ENCODE results near the gene SPAAR.
A peak's percentile ranks its signal among the peaks of the same experiment; 100 is the strongest.
"Not testable (repeated sequence)": the region's sequence is repeated elsewhere in the genome, so short reads cannot be mapped to it uniquely, and the experiment has no call there.

SPAAR gene

GRCh38 chr9:35904338-35904737 lies 5.0 kb upstream of the SPAAR start:
- no peak for DNase-seq (ENCODE audit: low read depth, low spot score)

- DNase-seq (ENCODE audit: low read depth, low spot score) = no peak
Observed at GRCh38 chr9:35905051-35905781, 4.1 kb upstream of the SPAAR start.

GRCh38 chr9:35905912-35906679 lies 3.2 kb upstream of the SPAAR start, which contains the start of gene HRCT1:
Gene HRCT1 (plus strand): TSS chr9:35906202. CDS start chr9:35906288, 86 bp downstream.
- DNase-seq (ENCODE audit: low read depth, low spot score) = peak; percentile 97

GRCh38 chr9:35906923-35907699 lies 2.2 kb upstream of the SPAAR start:
- DNase-seq (ENCODE audit: low read depth, low spot score) = peak; percentile 40

GRCh38 chr9:35907711-35908503 lies 1.4 kb upstream of the SPAAR start:
- peak; percentile 75 for DNase-seq (ENCODE audit: low read depth, low spot score)

- DNase-seq (ENCODE audit: low read depth, low spot score) = no peak
Observed at GRCh38 chr9:35908504-35909125, 675 bp upstream of the SPAAR start.

- DNase-seq (ENCODE audit: low read depth, low spot score) = no peak
Observed at GRCh38 chr9:35909687-35910612, 660 bp downstream of the SPAAR start.

GRCh38 chr9:35910613-35911359 lies 1.5 kb downstream of the SPAAR start:
- DNase-seq (ENCODE audit: low read depth, low spot score) = peak; percentile 37

- no peak for DNase-seq (ENCODE audit: low read depth, low spot score)
Observed at GRCh38 chr9:35911690-35912089, 2.4 kb downstream of the SPAAR start.

GRCh38 chr9:35912791-35913400 lies 3.6 kb downstream of the SPAAR start:
- no peak for DNase-seq (ENCODE audit: low read depth, low spot score)

GRCh38 chr9:35913429-35913828 lies 4.1 kb downstream of the SPAAR start:
- not testable (repeated sequence) for DNase-seq (ENCODE audit: low read depth, low spot score)

GRCh38 chr9:35914301-35914807 lies 5.1 kb downstream of the SPAAR start:
- DNase-seq (ENCODE audit: low read depth, low spot score) = no peak

- DNase-seq (ENCODE audit: low read depth, low spot score) = no peak
Observed at GRCh38 chr9:35915681-35916294, 6.5 kb downstream of the SPAAR start.

- DNase-seq (ENCODE audit: low read depth, low spot score) = no peak
Observed at GRCh38 chr9:35917261-35917660, 8.0 kb downstream of the SPAAR start.

GRCh38 chr9:35918780-35919179 lies 9.5 kb downstream of the SPAAR start:
- no peak for DNase-seq (ENCODE audit: low read depth, low spot score)

- DNase-seq (ENCODE audit: low read depth, low spot score) = no peak
Observed at GRCh38 chr9:35919212-35920008, 10.1 kb downstream of the SPAAR start.

- DNase-seq (ENCODE audit: low read depth, low spot score) = no peak
Observed at GRCh38 chr9:35920051-35920620, 10.8 kb downstream of the SPAAR start.
